Activated CD4-positive, alpha-beta memory T cell treated with anti-CD3 and anti-CD28 coated beads for 36 hours (primary cell): Measurements from ENCODE around the gene EEIG2. TPM values are rescaled to one million over a fixed set of nuclear protein-coding genes. Genes with fewer than 3 reads are reported as not detected.
"Not testable (repeated sequence)": the region's sequence is repeated elsewhere in the genome, so short reads cannot be mapped to it uniquely, and the experiment has no call there.

Experiments
- CTCF ChIA-PET: fragments of 350-600 bp; sonication (Branson Sonifier 250); formaldehyde crosslinking; loops from one replicate; lab custom pipeline; 2021; ENCODE audit warnings: antibody characterized with exemption, inconsistent platforms; lab: Charles Lee
- POLR2A ChIA-PET: fragments of 350-600 bp; sonication (Branson Sonifier 250); formaldehyde crosslinking; loops from one replicate; lab custom pipeline; 2021; ENCODE audit warnings: antibody characterized with exemption; lab: Charles Lee
- DNase-seq: peaks from one replicate; pipeline ENCODE4 v3.0.0-alpha.2; 2020
- H3K27ac Mint-ChIP-seq: one replicate; pipeline ENCODE4 v1.8.0; 2021; ENCODE audit warnings: mixed read lengths
- H3K27me3 Mint-ChIP-seq: one replicate; pipeline ENCODE4 v1.8.0; 2021; ENCODE audit warnings: mixed read lengths
- H3K36me3 Mint-ChIP-seq: one replicate; pipeline ENCODE4 v1.8.0; 2021; ENCODE audit warnings: mixed read lengths
- H3K4me1 Mint-ChIP-seq: one replicate; pipeline ENCODE4 v1.8.0; 2021; ENCODE audit warnings: low read depth, mixed read lengths
- H3K4me3 Mint-ChIP-seq: one replicate; pipeline ENCODE4 v1.8.0; 2021; ENCODE audit warnings: mild to moderate bottlenecking, mixed read lengths
- H3K9me3 Mint-ChIP-seq: one replicate; pipeline ENCODE4 v1.8.0; 2021; ENCODE audit warnings: mixed read lengths
- intact Hi-C: fragments of 100-400 bp; cut with micrococcal nuclease; formaldehyde crosslinking; loops from one replicate; pipeline ENCODE4 v1.15.1; 2023
- total RNA-seq, 2 experiments: library from RNA; stranded (reverse); gene quantifications; one replicate each; pipeline ENCODE4 v1.2.3, GENCODE V29; 2021

Gene EEIG2
- total RNA-seq, 2 experiments from 2014 or later, result 8.4 to 8.7 TPM

DNA sequence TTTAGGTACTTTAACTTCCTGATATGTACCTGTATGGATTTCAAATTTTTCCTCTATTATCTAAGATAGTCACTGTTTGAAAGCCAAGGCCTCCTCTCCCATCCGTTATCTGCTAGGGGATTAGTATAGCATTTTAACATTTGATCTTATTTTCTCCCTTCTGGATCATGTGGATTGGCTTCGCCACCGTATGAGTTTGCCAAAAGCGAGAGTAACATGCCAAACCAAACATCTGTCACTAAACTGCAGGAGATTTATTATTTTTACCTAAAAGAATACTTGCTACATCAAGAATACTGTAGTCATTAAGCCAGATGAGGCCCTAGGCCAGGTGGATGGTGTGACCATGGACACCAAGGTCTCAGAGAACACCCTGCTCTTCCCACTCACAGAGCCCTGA is 28.5 kb upstream of the EEIG2 start:
- POLR2A ChIA-PET, result no interaction called here
- intact Hi-C loops, result no loop called here
- Mint-ChIP-seq H3K4me3 (no peak overlapping the region), H3K36me3 (no peaks in the 10 kb centered on the region), H3K27ac (no peak overlapping the region), H3K4me1 (peaks cover 9% of the 10 kb centered on the region), H3K9me3 (peaks cover 3% of the 10 kb centered on the region), H3K27me3 (peaks cover 5% of the 10 kb centered on the region)
- DNase-seq, result no peak
- CTCF ChIA-PET, result interaction anchor here (0.8 kb wide), 1 partner anchor 10 kb away, joined by 3 read pairs; no protein-coding TSS in a partner anchor

DNA sequence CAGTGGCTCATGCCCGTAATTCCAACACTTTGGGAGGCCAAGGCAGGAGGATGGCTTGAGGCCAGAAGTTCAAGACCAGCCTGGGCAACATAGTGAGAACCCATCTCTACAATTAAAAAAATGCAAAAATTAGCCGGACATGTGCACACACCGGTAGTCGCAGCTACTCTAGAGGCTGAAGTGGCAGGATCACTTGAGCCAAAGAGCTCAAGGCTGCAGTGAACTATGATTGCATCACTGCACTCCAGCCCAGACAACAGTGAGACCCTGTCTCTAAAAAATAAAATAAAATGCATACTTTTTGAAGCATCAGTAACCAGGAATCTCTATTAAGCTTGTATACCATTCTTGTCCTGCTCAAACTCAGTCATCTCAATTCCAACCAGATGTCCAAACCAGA is 27.2 kb upstream of the EEIG2 start:
- POLR2A ChIA-PET, result no interaction called here
- Mint-ChIP-seq H3K27ac (no peak overlapping the region), H3K9me3 (peaks cover 1% of the 10 kb centered on the region), H3K27me3 (peaks cover 5% of the 10 kb centered on the region), H3K36me3 (no peaks in the 10 kb centered on the region), H3K4me1 (peaks cover 9% of the 10 kb centered on the region), H3K4me3 (no peak overlapping the region)
- CTCF ChIA-PET, result interaction anchor here (1.2 to 3.3 kb wide), 3 partner anchors 20 to 111 kb away, joined by 4 to 17 read pairs (median 10); partner anchors contain the start of gene EEIG2
- DNase-seq, result no peak
- intact Hi-C loops, result no loop called here

- POLR2A ChIA-PET, result interaction anchor here (1.1 kb wide), 1 partner anchor 55 kb away, joined by 5 read pairs; no protein-coding TSS in a partner anchor
- CTCF ChIA-PET, result interaction anchor here (0.6 to 3.3 kb wide), 4 partner anchors 21 to 117 kb away, joined by 3 to 17 read pairs (median 7); partner anchors contain the start of gene EEIG2
- no peak overlapping the region for H3K4me3 Mint-ChIP-seq
- H3K27me3 Mint-ChIP-seq, result peaks cover 7% of the 10 kb centered on the region
- intact Hi-C loops, result no loop called here
- peak; percentile 54 for DNase-seq
- H3K9me3 Mint-ChIP-seq, result no peaks in the 10 kb centered on the region
- H3K36me3 Mint-ChIP-seq, result no peaks in the 10 kb centered on the region
- no peak overlapping the region for H3K27ac Mint-ChIP-seq
- H3K4me1 Mint-ChIP-seq, result peaks cover 12% of the 10 kb centered on the region
These were observed 26.4 kb upstream of the EEIG2 start for GRCh38 chr1:108533351-108534083.

GRCh38 chr1:108534759-108535158 is 25.1 kb upstream of the EEIG2 start:
- Mint-ChIP-seq H3K9me3 (no peaks in the 10 kb centered on the region), H3K27me3 (peaks cover 11% of the 10 kb centered on the region), H3K4me3 (no peak overlapping the region), H3K4me1 (peaks cover 12% of the 10 kb centered on the region), H3K27ac (no peak overlapping the region), H3K36me3 (no peaks in the 10 kb centered on the region)
- DNase-seq, result no peak
- POLR2A ChIA-PET, result interaction anchor here (1.1 kb wide), 1 partner anchor 54 kb away, joined by 5 read pairs; no protein-coding TSS in a partner anchor
- CTCF ChIA-PET, result interaction anchor here (1.1 to 3.3 kb wide), 3 partner anchors 13 to 26 kb away, joined by 3 to 17 read pairs (median 10); partner anchors contain the start of gene EEIG2
- intact Hi-C loops, result no loop called here

- H3K4me1 Mint-ChIP-seq, result peaks cover 12% of the 10 kb centered on the region
- peaks cover 11% of the 10 kb centered on the region for H3K27me3 Mint-ChIP-seq
- intact Hi-C loops, H3K4me3 Mint-ChIP-seq, POLR2A ChIA-PET, H3K9me3 Mint-ChIP-seq, DNase-seq, H3K36me3 Mint-ChIP-seq, H3K27ac Mint-ChIP-seq: not testable (repeated sequence)
- CTCF ChIA-PET, result interaction anchor here (2.8 to 3.3 kb wide), 2 partner anchors 23 to 25 kb away, joined by 10 to 17 read pairs; partner anchors contain the start of gene EEIG2
These were observed 24.5 kb upstream of the EEIG2 start for GRCh38 chr1:108535315-108535897.

DNA sequence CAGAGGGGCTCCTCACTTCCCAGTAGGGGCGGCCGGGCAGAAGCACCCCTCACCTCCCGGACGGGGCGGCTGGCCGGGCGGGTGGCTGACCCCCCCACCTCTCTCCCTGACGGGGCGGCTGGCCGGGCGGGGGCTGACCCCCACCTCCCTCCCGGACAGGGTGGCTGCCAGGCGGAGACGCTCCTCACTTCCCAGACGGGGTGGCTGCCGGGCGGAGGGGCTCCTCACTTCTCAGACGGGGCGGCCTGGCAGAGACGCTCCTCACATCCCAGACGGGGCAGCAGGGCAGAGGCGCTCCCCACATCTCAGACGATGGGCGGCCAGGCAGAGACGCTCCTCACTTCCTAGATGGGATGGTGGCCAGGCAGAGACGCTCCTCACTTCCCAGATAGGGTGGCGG is 23.9 kb upstream of the EEIG2 start:
- H3K9me3 Mint-ChIP-seq, DNase-seq, H3K36me3 Mint-ChIP-seq, CTCF ChIA-PET, H3K27ac Mint-ChIP-seq, H3K4me3 Mint-ChIP-seq, intact Hi-C loops, POLR2A ChIA-PET: not testable (repeated sequence)
- Mint-ChIP-seq H3K27me3 (peaks cover 11% of the 10 kb centered on the region), H3K4me1 (peaks cover 12% of the 10 kb centered on the region)

DNA sequence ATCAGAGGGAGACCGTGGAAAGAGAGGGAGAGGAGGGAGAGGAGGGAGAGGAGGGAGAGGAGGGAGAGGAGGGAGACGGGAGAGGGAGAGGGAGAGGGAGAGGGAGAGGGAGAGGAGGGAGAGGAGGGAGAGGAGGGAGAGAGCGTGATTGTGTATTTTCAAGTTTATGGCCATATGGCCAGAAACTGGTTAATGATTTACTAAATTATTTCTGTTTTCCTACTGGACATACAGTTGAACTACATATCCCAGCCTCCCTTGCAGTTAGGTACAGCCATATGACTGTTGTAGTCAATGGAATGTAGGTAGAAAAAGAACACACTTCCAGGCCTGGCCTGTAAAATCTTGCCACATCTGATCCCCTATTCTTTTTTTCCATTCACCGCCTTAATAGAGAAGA is 23.1 kb upstream of the EEIG2 start:
- H3K9me3 Mint-ChIP-seq, DNase-seq, POLR2A ChIA-PET, H3K36me3 Mint-ChIP-seq, intact Hi-C loops, H3K4me3 Mint-ChIP-seq, CTCF ChIA-PET, H3K27ac Mint-ChIP-seq: not testable (repeated sequence)
- Mint-ChIP-seq H3K27me3 (peaks cover 12% of the 10 kb centered on the region), H3K4me1 (peaks cover 12% of the 10 kb centered on the region)

DNA sequence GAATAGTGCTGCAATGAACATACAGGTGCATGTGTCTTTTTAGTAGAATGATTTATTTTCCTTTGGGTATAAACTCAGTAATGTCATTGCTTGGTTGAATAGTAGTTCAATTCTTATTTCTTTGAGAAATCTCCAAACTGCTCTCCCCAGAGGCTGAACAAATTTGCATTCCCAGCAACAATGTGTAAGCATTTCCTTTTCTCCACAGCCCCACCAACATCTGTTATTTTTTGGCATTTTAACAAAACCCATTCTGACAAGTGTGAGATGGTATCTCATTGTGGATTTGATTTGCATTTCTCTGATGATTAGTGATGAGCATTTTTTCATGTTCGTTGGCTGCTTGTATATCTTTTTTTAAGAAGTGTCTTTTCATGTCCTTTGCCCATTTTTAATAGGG is 21.9 kb upstream of the EEIG2 start:
- ChIA-PET POLR2A (no interaction called here), CTCF (interaction anchor here (0.6 kb wide), 1 partner anchor 24 kb away, joined by 3 read pairs; no protein-coding TSS in a partner anchor)
- Mint-ChIP-seq H3K27me3 (peaks cover 12% of the 10 kb centered on the region), H3K4me1 (peaks cover 12% of the 10 kb centered on the region), H3K36me3 (no peaks in the 10 kb centered on the region), H3K9me3 (no peaks in the 10 kb centered on the region), H3K4me3 (no peak overlapping the region), H3K27ac (no peak overlapping the region)
- DNase-seq, result no peak
- intact Hi-C loops, result no loop called here

DNA sequence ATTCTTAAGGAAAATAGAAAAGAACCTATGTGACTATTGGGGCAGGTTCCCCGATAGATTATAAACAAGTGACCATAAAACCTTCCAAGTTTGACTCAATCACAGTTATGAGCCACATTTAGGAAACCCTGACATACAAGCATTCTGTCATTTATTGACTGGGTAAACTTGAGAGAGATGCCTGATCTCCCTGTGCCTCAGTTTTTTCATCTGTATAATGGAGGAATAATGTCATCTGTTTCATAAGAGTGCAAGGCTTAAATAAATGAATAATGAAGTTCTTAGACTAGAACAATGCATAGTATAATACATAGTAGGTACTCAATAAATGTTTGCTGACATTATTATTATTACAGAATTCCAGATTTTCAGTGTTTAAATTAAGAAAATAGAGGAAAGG is 18.9 kb upstream of the EEIG2 start:
- ChIA-PET CTCF (no interaction called here), POLR2A (no interaction called here)
- Mint-ChIP-seq H3K36me3 (no peaks in the 10 kb centered on the region), H3K4me1 (peaks cover 3% of the 10 kb centered on the region), H3K27me3 (peaks cover 16% of the 10 kb centered on the region), H3K9me3 (no peaks in the 10 kb centered on the region), H3K27ac (no peak overlapping the region), H3K4me3 (no peak overlapping the region)
- no peak for DNase-seq
- intact Hi-C loops, result no loop called here

GRCh38 chr1:108541861-108542260 is 18.0 kb upstream of the EEIG2 start:
- H3K27ac Mint-ChIP-seq, result no peak overlapping the region
- H3K36me3 Mint-ChIP-seq, result no peaks in the 10 kb centered on the region
- H3K4me3 Mint-ChIP-seq, result no peak overlapping the region
- ChIA-PET POLR2A (no interaction called here), CTCF (interaction anchor here (1.6 kb wide), 1 partner anchor 19 kb away, joined by 6 read pairs; the partner anchor contains the start of gene EEIG2)
- intact Hi-C loops, result no loop called here
- H3K4me1 Mint-ChIP-seq, result peaks cover 3% of the 10 kb centered on the region
- no peak for DNase-seq
- no peaks in the 10 kb centered on the region for H3K9me3 Mint-ChIP-seq
- H3K27me3 Mint-ChIP-seq, result peaks cover 16% of the 10 kb centered on the region

DNA sequence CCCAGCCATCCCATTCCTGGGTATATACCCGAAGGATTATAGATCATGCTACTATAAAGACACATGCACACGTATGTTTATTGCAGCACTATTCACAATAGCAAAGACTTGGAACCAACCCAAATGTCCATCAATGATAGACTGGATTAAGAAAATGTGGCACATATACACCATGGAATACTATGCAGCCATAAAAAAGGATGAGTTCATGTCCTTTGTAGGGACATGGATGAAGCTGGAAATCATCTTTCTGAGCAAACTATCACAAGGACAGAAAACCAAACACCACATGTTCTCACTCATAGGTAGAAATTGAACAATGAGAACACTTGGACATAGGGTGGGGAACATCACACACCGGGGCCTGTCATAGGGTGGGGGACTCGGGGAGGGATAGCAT is 12.4 kb upstream of the EEIG2 start:
- H3K27me3 Mint-ChIP-seq, H3K9me3 Mint-ChIP-seq, H3K27ac Mint-ChIP-seq: not testable (repeated sequence)

More for the DNA sequence above, 12.4 kb upstream of the EEIG2 start:
- DNase-seq, CTCF ChIA-PET, intact Hi-C loops, H3K4me3 Mint-ChIP-seq, H3K4me1 Mint-ChIP-seq, POLR2A ChIA-PET, H3K36me3 Mint-ChIP-seq: not testable (repeated sequence)
